Loucy (cell line): ENCODE measurements around the gene CH25H.

Experiments used
- CTCF ChIP-seq: fragments of 200-600 bp; sonication (generic); conservative IDR thresholded peaks from 2 replicates; pipeline ENCODE4 v1.5.1; 2014; ENCODE audit warnings: mild to moderate bottlenecking, antibody characterized with exemption, low read length
- EZH2phosphoT487 ChIP-seq: fragments of 200-600 bp; IDR thresholded peaks from 2 replicates; pipeline ENCODE4 v1.6.1; 2018; ENCODE audit warnings: antibody characterized with exemption, mild to moderate bottlenecking, moderate library complexity, borderline replicate concordance

GRCh38 chr10:89219513-89220218 is 12.5 kb upstream of the CH25H start:
- TF ChIP-seq EZH2phosphoT487 = no peak
- TF ChIP-seq CTCF = no peak
